NB4 (cell line): Measurements from ENCODE around the gene ANKS1B.

Experiments
- DNase-seq: peaks from one replicate; pipeline ENCODE4 v3.0.0; 2010; ENCODE audit warnings: low read depth
- H3K4me3 ChIP-seq: one replicate; pipeline ENCODE4 v1.5.1; 2011; ENCODE audit warnings: mild to moderate bottlenecking, low read depth, low read length, moderate library complexity
- MYC ChIP-seq: IDR thresholded peaks from 2 replicates; pipeline ENCODE4 v1.6.1; 2011; ENCODE audit warnings: low read depth, low read length
- POLR2A ChIP-seq: IDR thresholded peaks from 2 replicates; pipeline ENCODE4 v1.6.1; 2011; ENCODE audit warnings: mild to moderate bottlenecking; ENCODE audit not compliant: insufficient read length; ENCODE audit errors: extremely low read depth
- TF ChIP-seq, protein P1 (sequence below): IDR thresholded peaks from 2 replicates; pipeline ENCODE4 v1.6.1; 2011; ENCODE audit warnings: low read depth, low read length
- TF ChIP-seq, protein P2 (sequence below): IDR thresholded peaks from one replicate; pipeline ENCODE4 v1.5.1; 2012; ENCODE audit warnings: low read depth, low read length

The ANKS1B gene

DNA sequence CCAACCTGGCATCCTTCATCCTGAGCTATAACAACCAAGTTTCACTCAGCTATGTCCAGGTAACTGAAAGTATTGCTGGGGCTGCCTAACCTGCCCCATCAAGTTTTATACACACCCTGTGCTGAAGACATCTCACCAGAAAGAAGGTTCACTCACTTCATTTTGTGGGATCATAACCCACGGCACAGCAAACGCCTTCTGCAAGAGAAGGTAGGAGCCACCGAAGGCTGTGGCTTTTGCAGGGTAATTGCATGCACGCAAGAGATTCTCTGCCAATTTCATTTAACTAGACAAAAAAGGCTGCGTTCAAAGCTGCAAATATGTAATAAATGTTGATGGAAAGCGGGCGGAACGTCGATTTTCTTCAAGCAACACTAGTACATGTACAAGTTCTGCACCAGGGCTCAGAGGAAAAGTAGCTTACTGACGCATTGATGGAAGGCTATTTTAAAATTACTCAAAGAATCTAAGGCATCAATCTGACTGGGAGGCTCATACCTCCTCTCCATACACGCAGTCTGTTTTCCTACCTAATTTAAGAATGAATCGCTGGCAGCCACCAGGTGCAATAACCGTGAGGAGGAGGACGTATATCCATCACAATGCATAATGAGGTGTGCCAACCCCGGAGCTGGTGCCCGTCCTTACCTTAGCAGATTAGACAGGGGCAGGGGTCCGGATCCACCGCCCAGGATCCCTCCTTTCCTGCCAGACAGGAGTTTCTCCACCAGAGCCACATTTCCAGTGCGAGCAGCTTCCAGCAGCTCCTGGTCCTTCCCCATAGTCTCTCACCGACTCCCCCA, 1.1 kb downstream of the ANKS1B start:
- TF ChIP-seq, protein P1, sequence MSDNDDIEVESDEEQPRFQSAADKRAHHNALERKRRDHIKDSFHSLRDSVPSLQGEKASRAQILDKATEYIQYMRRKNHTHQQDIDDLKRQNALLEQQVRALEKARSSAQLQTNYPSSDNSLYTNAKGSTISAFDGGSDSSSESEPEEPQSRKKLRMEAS = no peak
- TF ChIP-seq POLR2A = no peak
- no peak for TF ChIP-seq MYC
- TF ChIP-seq, protein P2, sequence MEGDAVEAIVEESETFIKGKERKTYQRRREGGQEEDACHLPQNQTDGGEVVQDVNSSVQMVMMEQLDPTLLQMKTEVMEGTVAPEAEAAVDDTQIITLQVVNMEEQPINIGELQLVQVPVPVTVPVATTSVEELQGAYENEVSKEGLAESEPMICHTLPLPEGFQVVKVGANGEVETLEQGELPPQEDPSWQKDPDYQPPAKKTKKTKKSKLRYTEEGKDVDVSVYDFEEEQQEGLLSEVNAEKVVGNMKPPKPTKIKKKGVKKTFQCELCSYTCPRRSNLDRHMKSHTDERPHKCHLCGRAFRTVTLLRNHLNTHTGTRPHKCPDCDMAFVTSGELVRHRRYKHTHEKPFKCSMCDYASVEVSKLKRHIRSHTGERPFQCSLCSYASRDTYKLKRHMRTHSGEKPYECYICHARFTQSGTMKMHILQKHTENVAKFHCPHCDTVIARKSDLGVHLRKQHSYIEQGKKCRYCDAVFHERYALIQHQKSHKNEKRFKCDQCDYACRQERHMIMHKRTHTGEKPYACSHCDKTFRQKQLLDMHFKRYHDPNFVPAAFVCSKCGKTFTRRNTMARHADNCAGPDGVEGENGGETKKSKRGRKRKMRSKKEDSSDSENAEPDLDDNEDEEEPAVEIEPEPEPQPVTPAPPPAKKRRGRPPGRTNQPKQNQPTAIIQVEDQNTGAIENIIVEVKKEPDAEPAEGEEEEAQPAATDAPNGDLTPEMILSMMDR = no peak
- H3K4me3 ChIP-seq = no peak overlapping the region
- peak; percentile 11 for DNase-seq

DNA sequence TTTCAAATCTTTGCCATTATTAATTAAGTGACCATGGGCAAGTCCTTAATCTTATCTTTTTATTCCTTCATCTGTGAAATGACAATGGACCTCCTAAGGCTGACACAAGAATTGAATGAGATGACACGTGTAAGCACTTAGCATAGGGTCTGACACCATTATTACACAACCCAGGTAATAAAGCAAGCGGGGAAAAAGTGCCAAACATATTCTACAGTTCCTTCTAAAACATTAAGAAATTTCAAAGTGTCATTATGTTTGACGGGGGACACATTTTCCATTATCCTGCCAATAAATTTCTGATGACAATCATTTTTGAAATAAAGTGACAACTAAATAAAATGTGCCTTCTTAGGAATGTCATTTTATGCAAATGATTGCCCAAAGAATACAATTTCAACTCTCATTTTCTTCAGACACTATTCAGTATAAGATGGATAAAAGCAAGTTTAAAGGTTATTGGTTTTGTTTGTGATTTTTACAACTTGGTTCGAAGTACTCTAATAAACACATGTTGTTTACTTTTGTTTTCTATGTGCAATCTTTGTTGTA, 3.0 kb downstream of the ANKS1B start:
- TF ChIP-seq MYC (no peak), POLR2A (no peak)
- no peak overlapping the region for H3K4me3 ChIP-seq
- no peak for DNase-seq

DNA sequence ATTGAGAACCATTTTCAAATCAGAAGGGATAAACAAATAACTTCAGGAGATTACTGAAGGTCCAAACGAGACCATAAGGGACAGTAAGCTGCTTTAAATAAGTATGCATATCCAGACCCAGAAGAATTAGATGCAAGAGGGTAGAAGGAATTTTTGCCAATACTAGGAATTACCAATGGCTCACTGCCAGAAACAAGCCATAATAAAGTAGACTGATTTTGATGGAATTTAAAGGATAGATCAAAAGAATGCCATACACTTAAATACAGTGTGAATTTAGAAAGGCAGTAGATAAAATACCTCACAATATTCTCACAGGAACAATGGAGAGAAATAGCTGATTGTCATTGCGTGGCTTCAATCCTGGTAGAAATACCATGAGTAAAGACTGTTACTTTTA, 5.3 kb downstream of the ANKS1B start:
- H3K4me3 ChIP-seq = no peak overlapping the region
- TF ChIP-seq, protein P1 = no peak
- TF ChIP-seq, protein P2 = no peak
- no peak for TF ChIP-seq MYC
- no peak for TF ChIP-seq POLR2A
- DNase-seq = no peak

DNA sequence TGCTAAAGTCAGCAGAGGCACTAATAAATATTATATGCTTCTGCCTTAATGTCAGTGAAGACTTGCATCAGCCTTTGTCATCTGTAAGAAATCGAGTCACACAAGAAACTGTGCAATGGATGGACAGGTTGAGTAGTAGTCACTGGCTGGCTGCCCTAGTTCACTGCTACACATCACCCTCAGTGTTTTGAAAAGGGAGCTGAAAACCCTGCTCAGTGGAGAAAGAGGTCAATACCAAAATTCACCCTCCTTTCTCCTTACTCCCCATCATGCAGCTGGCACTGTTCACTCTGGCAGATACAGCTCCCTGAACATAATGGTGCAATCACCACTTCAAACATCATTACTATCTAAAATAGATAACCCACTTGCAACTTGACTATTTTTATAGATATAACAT, 6.6 kb downstream of the ANKS1B start:
- TF ChIP-seq, protein P1 = no peak
- TF ChIP-seq MYC (no peak), POLR2A (no peak)
- TF ChIP-seq, protein P2 = no peak
- no peak for DNase-seq
- H3K4me3 ChIP-seq = no peak overlapping the region

DNA sequence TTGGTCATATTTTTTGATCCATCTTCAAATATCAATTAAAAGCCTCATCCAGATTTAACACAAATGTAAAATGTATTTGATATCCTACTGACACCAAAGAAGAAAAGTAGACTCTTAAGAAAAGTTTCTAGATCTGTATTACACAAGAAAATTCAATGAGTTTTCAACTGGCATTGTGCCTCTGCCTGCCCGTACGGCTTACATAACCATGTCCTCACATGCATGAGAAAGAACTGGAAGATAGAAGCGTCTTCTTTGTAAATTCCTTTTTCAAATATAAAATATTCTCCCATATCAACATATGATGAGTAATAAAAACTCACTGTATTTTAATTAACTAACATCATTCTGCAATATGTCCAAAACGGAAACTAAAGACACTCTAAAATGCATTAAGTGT, 7.2 kb downstream of the ANKS1B start:
- H3K4me3 ChIP-seq = no peak overlapping the region
- no peak for DNase-seq
- TF ChIP-seq, protein P2 = no peak
- TF ChIP-seq, protein P1 = no peak
- TF ChIP-seq MYC = no peak
- TF ChIP-seq POLR2A = no peak

DNA sequence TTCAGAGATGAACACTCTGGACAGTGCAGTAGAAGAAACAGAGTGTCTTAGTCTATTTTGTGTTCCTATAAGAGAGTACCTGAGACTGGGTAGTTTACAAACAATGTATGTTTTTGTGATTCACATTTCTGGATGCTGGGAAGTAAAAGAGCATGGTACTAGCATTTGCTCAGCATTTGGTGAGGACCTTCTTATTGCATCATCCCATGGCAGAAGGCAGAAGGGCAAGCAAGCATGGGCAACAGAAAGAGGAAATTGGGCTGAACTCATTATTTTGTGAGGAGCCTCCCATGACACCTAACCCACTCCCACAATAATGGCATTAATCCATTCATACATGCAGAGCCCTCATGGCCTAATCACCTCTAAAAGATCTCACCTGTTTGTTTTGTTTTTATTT, 8.0 kb downstream of the ANKS1B start:
- H3K4me3 ChIP-seq = no peak overlapping the region
- peak; percentile 57 for DNase-seq
- TF ChIP-seq, protein P1 = no peak
- TF ChIP-seq MYC (no peak), POLR2A (no peak)
- TF ChIP-seq, protein P2 = no peak
